GM12874 (cell line): Measurements from ENCODE around the gene LRFN4.

ENCODE experiments used
- TF ChIP-seq, protein P1 (sequence below): IDR thresholded peaks from 2 replicates; pipeline ENCODE4 v1.5.1; 2011; ENCODE audit warnings: low read depth, mild to moderate bottlenecking, control low read depth, low read length, moderate library complexity; ENCODE audit not compliant: insufficient read depth

Gene LRFN4

DNA sequence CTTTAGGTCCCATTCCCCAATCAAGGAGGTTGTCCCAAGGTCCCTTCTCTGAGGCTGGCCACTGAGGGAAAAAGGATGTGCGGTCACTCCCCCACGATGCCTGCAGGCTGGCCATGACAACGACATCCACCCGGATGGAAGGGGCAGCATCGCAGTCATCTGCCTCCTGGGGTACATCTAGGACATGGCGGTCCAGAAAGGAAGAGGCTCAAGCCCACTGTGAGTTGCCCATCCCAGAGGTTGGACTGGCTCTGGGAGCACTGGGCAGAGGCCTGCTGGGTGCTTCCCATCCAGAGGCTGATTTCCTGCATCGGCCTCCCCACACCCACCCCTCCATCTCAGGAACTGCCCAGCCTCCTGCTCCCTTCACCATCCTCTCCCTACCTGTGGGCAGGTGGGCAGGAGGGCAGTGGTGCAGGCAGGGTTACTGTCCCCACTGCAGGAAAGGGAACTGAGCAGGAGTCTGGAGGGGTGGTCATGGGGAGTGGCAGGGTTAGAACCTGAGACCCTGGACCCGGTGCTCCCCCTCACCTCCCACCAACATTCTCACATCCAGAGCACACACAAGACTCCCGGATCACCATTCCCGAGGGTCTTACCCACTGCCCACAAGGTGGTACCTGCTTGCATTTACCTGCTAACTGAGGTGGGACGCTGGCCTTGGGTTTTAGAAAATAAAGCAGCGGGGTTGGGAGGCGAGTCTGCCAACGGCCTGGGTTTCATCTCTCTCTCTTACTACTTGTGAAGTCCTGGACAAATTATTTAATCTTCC, 9.2 kb upstream of the LRFN4 start:
- TF ChIP-seq, protein P1, sequence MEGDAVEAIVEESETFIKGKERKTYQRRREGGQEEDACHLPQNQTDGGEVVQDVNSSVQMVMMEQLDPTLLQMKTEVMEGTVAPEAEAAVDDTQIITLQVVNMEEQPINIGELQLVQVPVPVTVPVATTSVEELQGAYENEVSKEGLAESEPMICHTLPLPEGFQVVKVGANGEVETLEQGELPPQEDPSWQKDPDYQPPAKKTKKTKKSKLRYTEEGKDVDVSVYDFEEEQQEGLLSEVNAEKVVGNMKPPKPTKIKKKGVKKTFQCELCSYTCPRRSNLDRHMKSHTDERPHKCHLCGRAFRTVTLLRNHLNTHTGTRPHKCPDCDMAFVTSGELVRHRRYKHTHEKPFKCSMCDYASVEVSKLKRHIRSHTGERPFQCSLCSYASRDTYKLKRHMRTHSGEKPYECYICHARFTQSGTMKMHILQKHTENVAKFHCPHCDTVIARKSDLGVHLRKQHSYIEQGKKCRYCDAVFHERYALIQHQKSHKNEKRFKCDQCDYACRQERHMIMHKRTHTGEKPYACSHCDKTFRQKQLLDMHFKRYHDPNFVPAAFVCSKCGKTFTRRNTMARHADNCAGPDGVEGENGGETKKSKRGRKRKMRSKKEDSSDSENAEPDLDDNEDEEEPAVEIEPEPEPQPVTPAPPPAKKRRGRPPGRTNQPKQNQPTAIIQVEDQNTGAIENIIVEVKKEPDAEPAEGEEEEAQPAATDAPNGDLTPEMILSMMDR = no peak

DNA sequence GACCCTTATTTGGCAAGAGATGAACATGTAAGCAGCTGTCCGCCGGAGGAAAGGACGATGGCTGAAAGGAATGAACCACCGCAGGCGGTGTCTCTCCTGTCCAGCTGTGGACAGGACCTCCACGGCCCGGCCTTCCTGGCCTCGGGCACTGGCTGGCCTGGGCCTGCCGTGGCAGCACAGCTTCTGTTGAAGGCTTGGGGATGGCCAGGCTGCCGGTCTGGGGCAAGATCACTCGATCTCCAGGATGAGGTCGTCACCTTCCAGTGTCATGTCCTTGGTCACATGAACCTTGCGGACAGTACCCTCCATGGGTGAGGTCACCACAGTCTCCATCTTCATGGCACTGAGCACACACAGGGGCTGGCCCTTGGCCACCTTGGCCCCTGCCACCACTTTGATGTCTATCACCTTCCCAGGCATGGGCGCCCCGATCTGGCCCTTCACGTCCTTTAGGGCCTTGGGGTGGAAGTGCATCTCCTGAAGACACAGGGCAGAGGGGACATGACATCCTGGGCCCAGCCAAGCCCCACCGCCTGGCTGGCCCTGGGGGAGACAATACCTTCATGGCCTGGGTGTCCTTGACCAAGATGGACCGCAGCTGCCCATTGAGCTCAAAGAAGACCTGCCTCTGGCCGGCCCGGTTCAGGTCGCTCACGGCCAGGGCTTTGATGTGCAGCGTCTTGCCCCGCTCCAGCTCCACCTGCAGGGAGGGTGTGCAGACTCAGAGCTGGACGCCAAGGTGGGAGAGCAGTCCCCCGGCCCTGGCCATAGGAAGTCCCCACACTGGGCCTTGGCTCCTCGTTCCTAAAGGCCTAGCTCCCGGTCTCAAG, 8.0 kb upstream of the LRFN4 start:
- TF ChIP-seq, protein P1 = no peak

DNA sequence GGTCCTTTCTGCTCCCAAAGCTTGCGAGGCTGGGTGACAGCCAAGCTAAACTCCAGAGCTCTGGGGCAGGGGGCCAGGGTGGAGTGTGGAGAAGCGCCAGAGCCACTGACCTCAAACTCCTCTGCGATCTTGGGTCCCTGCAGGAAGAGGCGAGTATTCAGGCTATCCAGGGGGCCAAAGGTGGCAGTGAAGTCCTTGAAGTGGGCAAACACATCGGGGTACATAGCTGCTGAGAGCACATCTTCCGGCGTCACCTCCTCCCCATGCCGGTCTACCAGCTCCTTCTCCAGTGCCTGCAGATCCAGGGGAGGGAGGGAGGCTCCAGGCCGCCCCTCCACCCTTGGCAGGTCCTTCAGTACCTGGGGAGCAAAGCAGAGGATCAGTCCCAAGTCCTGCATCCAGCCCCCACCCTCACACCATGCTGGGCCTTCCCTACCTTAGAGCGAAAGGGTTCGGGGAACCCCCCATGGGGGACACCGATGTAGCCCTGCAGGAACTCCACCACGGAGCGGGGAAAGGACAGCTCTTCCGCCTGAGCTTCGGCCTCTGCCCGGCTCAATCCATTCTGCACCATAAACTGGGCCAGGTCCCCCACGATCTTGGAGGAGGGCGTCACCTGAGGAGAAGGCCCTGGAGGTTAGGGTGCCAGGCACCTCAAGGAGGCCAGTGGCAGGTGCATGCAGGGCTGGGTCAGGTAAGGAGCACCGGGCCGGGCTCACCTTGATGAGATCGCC, 7.2 kb upstream of the LRFN4 start:
- TF ChIP-seq, protein P1 = no peak

DNA sequence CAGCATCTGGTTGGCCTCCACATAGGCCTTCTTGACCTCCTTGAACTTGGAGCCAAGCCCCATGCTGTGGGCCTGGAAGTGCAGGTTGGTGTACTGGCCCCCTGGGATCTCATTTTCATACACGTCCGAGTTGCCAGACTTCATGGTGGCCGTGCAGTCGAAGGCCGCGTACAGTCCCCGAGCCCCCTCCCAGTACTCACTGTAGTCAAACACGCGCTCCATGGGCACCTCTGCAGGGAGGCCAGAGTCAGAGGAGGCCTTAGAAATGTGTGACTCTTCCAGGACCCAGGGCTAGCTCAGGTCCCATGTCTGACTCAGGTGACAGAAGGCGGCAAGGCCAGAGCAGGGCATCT, 6.7 kb upstream of the LRFN4 start:
- TF ChIP-seq, protein P1 = no peak

DNA sequence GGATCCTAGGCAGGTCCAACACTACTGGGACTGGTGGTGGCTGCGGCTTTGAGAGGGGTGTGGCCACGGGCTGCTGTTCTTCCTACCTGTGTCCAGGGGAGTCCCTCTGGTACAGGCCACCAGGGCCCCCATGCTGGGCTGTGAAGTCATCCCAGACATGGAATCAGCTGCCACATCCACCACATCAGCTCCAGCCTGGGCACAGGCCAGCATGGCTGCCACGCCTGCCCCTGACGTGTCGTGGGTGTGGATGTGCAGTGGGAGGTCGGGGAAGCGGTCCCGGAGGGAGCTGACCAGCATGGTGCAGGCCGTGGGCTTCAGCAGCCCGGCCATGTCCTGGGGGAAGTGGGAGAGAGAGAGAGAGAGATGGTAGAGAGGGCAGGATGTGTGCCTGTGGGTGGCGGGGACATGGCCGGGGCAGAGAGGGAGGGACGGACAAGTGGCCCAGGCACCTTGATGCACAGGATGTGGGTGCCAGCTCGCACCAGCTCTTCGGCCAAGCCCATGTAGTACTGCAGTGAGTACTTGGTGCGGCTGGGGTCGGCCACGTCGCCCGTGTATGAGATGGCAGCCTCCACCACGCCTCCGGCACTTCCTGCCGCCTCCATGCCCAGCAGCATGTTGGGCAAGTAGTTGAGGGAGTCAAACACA, 6.2 kb upstream of the LRFN4 start:
- TF ChIP-seq, protein P1 = no peak

DNA sequence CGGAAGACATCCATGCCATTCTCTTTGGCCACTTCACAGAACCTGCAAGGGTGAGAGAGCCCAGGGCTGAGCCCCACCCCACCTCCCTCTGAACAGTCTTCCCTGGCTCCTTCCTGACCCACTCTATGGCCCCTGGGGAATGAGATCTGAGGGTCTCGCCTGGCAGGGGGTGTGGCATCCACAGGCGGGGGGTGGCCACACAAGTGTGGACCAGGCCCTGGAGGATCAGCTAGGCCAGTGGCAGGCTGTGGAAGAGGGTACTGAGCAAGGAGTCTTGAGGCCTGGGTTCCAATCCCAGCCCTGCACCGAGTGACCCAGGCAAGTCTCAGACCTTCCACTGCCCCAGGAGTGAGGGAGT, 5.6 kb upstream of the LRFN4 start:
- TF ChIP-seq, protein P1 = no peak
